IMR-90 (cell line): ENCODE results near the gene RAB1B. TPM values are rescaled to one million over a fixed set of nuclear protein-coding genes. Genes with fewer than 3 reads are reported as not detected.

ENCODE experiments used
- ATAC-seq: fragments of 200-7000 bp; cut with Tn5 transposase; 2 replicates; pipeline ENCODE4 v1.9.1; 2020; ENCODE audit warnings: low read depth, mild to moderate bottlenecking, moderate library complexity
- BruUV-seq: library from RNA; stranded (reverse); fragments of 400-500 nt; replicated peaks from 2 replicates; lab custom pipeline; 2021; lab: Mats Ljungman, UMichigan
- CTCF ChIA-PET: fragments of 300-600 bp; formaldehyde crosslinking; extraction: SDS; loops from one replicate; lab custom pipeline; 2021; ENCODE audit warnings: antibody characterized with exemption; lab: Yijun Ruan, JAX
- POLR2A ChIA-PET: fragments of 300-600 bp; sonication (Branson Sonifier 250); formaldehyde crosslinking; loops from one replicate; lab custom pipeline; 2022; ENCODE audit warnings: antibody characterized with exemption; ENCODE audit not compliant: unreplicated experiment; lab: Charles Lee
- DNase-seq: peaks from one replicate; pipeline ENCODE4 v3.0.0; 2013
- H2AFZ ChIP-seq: replicated peaks from 2 replicates; pipeline ENCODE3; 2013; ENCODE audit warnings: low read length, mild to moderate bottlenecking; ENCODE audit not compliant: poor library complexity
- H2AK5ac ChIP-seq: 2 replicates; pipeline ENCODE4 v1.6.1; 2013; ENCODE audit warnings: low read depth, low read length, inconsistent platforms
- H2AK9ac ChIP-seq: replicated peaks from 2 replicates; pipeline ENCODE3; 2013; ENCODE audit warnings: mild to moderate bottlenecking, low read depth, low read length, moderate library complexity; ENCODE audit not compliant: poor library complexity
- H2BK120ac ChIP-seq: 2 replicates; pipeline ENCODE4 v1.6.1; 2013; ENCODE audit warnings: low read depth, low read length, inconsistent platforms
- H2BK15ac ChIP-seq: 3 replicates; pipeline ENCODE4 v1.6.1; 2013; ENCODE audit warnings: low read depth, low read length, inconsistent platforms
- H2BK20ac ChIP-seq: 2 replicates; pipeline ENCODE4 v1.6.1; 2013; ENCODE audit warnings: low read depth, mild to moderate bottlenecking, inconsistent platforms, low read length, moderate library complexity
- H2BK5ac ChIP-seq: 2 replicates; pipeline ENCODE4 v1.6.1; 2013; ENCODE audit warnings: mild to moderate bottlenecking, low read depth, low read length, inconsistent platforms; ENCODE audit not compliant: poor library complexity, severe bottlenecking
- H3K14ac ChIP-seq: replicated peaks from 2 replicates; pipeline ENCODE4 v1.6.1; 2013; ENCODE audit warnings: low read depth, low read length, inconsistent platforms
- H3K18ac ChIP-seq: 2 replicates; pipeline ENCODE4 v1.6.1; 2013; ENCODE audit warnings: low read depth, low read length, control low read depth
- H3K23ac ChIP-seq: 2 replicates; pipeline ENCODE4 v1.6.1; 2013; ENCODE audit warnings: low read depth, low read length, inconsistent platforms
- H3K27ac ChIP-seq: 2 replicates; pipeline ENCODE4 v1.5.1; 2013; ENCODE audit warnings: mild to moderate bottlenecking, control low read depth, low read length; ENCODE audit not compliant: insufficient read depth
- H3K27me3 ChIP-seq: 2 replicates; pipeline ENCODE4 v1.6.1; 2013; ENCODE audit warnings: low read length; ENCODE audit not compliant: control insufficient read depth, insufficient read depth
- H3K36me3 ChIP-seq: 2 replicates; pipeline ENCODE4 v1.6.1; 2013; ENCODE audit warnings: low read length, mixed read lengths; ENCODE audit not compliant: control insufficient read depth, insufficient read depth
- H3K4ac ChIP-seq: 2 replicates; pipeline ENCODE4 v1.6.1; 2013; ENCODE audit warnings: low read depth, low read length, inconsistent platforms
- H3K4me1 ChIP-seq: 2 replicates; pipeline ENCODE4 v1.6.1; 2013; ENCODE audit warnings: low read length, mixed read lengths; ENCODE audit not compliant: control insufficient read depth, insufficient read depth
- H3K4me2 ChIP-seq: 2 replicates; pipeline ENCODE4 v1.6.1; 2013; ENCODE audit warnings: low read depth, mild to moderate bottlenecking, control low read depth, low read length, moderate library complexity
- H3K4me3 ChIP-seq: 2 replicates; pipeline ENCODE4 v1.5.1; 2013; ENCODE audit warnings: low read depth, mild to moderate bottlenecking, control low read depth, low read length, moderate library complexity; ENCODE audit not compliant: insufficient read depth
- H3K56ac ChIP-seq: 2 replicates; pipeline ENCODE4 v1.6.1; 2013; ENCODE audit warnings: low read length, inconsistent platforms; ENCODE audit not compliant: insufficient read depth; ENCODE audit errors: extremely low read depth
- H3K79me1 ChIP-seq, 2 experiments: 2 replicates each; pipeline ENCODE4 v1.6.1; 2013; ENCODE audit warnings: low read length in 2 of 2, inconsistent platforms in 1 of 2, low read depth in 1 of 2
- H3K9ac ChIP-seq: 2 replicates; pipeline ENCODE4 v1.6.1; 2013; ENCODE audit warnings: low read depth, low read length, control low read depth
- H3K9me1 ChIP-seq: 2 replicates; pipeline ENCODE4 v1.6.1; 2013; ENCODE audit warnings: low read length, inconsistent platforms; ENCODE audit not compliant: insufficient read depth
- H3K9me3 ChIP-seq: 2 replicates; pipeline ENCODE4 v1.6.1; 2013; ENCODE audit warnings: low read length; ENCODE audit not compliant: control insufficient read depth, insufficient read depth
- H4K20me1 ChIP-seq: 2 replicates; pipeline ENCODE4 v1.6.1; 2013; ENCODE audit warnings: low read length, inconsistent platforms; ENCODE audit not compliant: insufficient read depth
- H4K5ac ChIP-seq: 2 replicates; pipeline ENCODE4 v1.6.1; 2013; ENCODE audit warnings: mild to moderate bottlenecking, low read depth, low read length, control low read depth
- H4K8ac ChIP-seq, 2 experiments: 2 replicates each; pipeline ENCODE4 v1.6.1; 2013; ENCODE audit warnings: low read depth in 2 of 2, low read length in 2 of 2, control low read depth in 1 of 2, inconsistent platforms in 1 of 2
- H4K91ac ChIP-seq: 2 replicates; pipeline ENCODE4 v1.6.1; 2013; ENCODE audit warnings: low read depth, low read length, inconsistent platforms; ENCODE audit not compliant: insufficient read depth
- BHLHE40 ChIP-seq: fragments of 150-350 bp; IDR thresholded peaks from 2 replicates; pipeline ENCODE4 v1.6.1; 2016; ENCODE audit warnings: mild to moderate bottlenecking, low read depth, low read length
- CEBPB ChIP-seq: IDR thresholded peaks from 2 replicates; pipeline ENCODE4 v1.6.1; 2012; ENCODE audit warnings: low read depth, low read length, improper control_type of control experiment
- CHD1 ChIP-seq: IDR thresholded peaks from 2 replicates; pipeline ENCODE4 v1.6.1; 2012; ENCODE audit warnings: low read depth, low read length, improper control_type of control experiment
- CTCF ChIP-seq: conservative IDR thresholded peaks from 2 replicates; pipeline ENCODE4 v1.5.1; 2012; ENCODE audit warnings: mild to moderate bottlenecking, low read depth, low read length, improper control_type of control experiment
- FOS ChIP-seq: fragments of 150-350 bp; IDR thresholded peaks from 2 replicates; pipeline ENCODE4 v1.6.1; 2016; ENCODE audit warnings: low read depth, low read length
- MAFK ChIP-seq: IDR thresholded peaks from 2 replicates; pipeline ENCODE4 v1.6.1; 2012; ENCODE audit warnings: low read depth, low read length, improper control_type of control experiment
- MAZ ChIP-seq: IDR thresholded peaks from 2 replicates; pipeline ENCODE4 v1.6.1; 2012; ENCODE audit warnings: low read depth, mild to moderate bottlenecking, low read length, improper control_type of control experiment, moderate library complexity, borderline replicate concordance
- MXI1 ChIP-seq: IDR thresholded peaks from 2 replicates; pipeline ENCODE4 v1.6.1; 2012; ENCODE audit warnings: low read depth, mild to moderate bottlenecking, low read length, moderate library complexity, borderline replicate concordance
- NFE2L2 ChIP-seq: fragments of 150-350 bp; IDR thresholded peaks from 2 replicates; pipeline ENCODE4 v1.6.1; 2016; ENCODE audit warnings: low read depth, mild to moderate bottlenecking, low read length
- RAD21 ChIP-seq: IDR thresholded peaks from 2 replicates; pipeline ENCODE4 v1.6.1; 2012; ENCODE audit warnings: low read length, improper control_type of control experiment
- RFX5 ChIP-seq: IDR thresholded peaks from 2 replicates; pipeline ENCODE4 v1.8.0; 2012; ENCODE audit warnings: low read depth, mild to moderate bottlenecking, low read length, moderate library complexity
- SMC3 ChIP-seq: fragments of 150-350 bp; IDR thresholded peaks from 2 replicates; pipeline ENCODE4 v1.6.1; 2016; ENCODE audit warnings: low read depth, mild to moderate bottlenecking, antibody characterized with exemption, low read length, moderate library complexity
- WGBS, 2 experiments: methylation state at CpG; one replicate each; pipeline versions ENCODE4 v1.1.5 to v1.1.7; 2013; ENCODE audit warnings: missing lambda C conversion rate in 2 of 2; ENCODE audit not compliant: insufficient read length in 1 of 2; ENCODE audit errors: extremely low coverage in 2 of 2; 5-methylcytosine and 5-hydroxymethylcytosine counted together
- dilution Hi-C: fragments of 300-500 bp; cut with HindIII; formaldehyde crosslinking; loops from one replicate; pipeline ENCODE4 v1.14.3; 2018; ENCODE audit warnings: low sequenced_read_pairs; ENCODE audit not compliant: unreplicated experiment
- in situ Hi-C: fragments of 300-500 bp; cut with MboI; formaldehyde crosslinking; loops from 3 replicates; pipeline ENCODE4 v1.14.3; 2019; ENCODE audit warnings: low sequenced_read_pairs, inconsistent platforms, mixed read lengths
- intact Hi-C: fragments of 100-400 bp; cut with micrococcal nuclease; formaldehyde crosslinking; loops from 2 replicates; pipeline ENCODE4 v1.10.0; 2022
- polyA plus RNA-seq, 3 experiments: library from polyadenylated mRNA; depleted of rRNA; stranded (reverse); fragments of >200 nt; gene quantifications; 2 replicates each; pipeline ENCODE4 v1.2.3, GENCODE V29; 2012; ENCODE audit warnings: low replicate concordance in 1 of 3
- total RNA-seq: library from RNA; depleted of rRNA; stranded (reverse); fragments of >200 nt; gene quantifications from 2 replicates; pipeline ENCODE4 v1.2.3, GENCODE V29; 2012
- TF ChIP-seq, protein P1 (sequence below): fragments of 150-350 bp; IDR thresholded peaks from 2 replicates; pipeline ENCODE4 v1.6.1; 2017; ENCODE audit warnings: mild to moderate bottlenecking, antibody characterized with exemption, low read length, low read depth

The RAB1B gene
- total and polyA plus RNA-seq, 2 of the 4 experiments (the other 2 are of a cell fraction), result 83.7 to 248 TPM

GRCh38 chr11:66289548-66290329 lies 21.3 kb downstream of the RAB1B start:
- Histone ChIP-seq H4K20me1 (peaks cover 15% of the 10 kb centered on the region), H2AFZ (peak overlapping the region; percentile 98), H2BK120ac (peak overlapping the region; percentile 43), H2BK20ac (no peak overlapping the region), H4K8ac (peak overlapping the region in 1 of 2 experiments; percentile 98; a peak in 3 of 4 replicates), H3K9me3 (no peaks in the 10 kb centered on the region), H3K4ac (peak overlapping the region; percentile 90), H3K23ac (peak overlapping the region; percentile 62), H3K27ac (peak overlapping the region; percentile 84), H4K5ac (peak overlapping the region; percentile 73), H3K18ac (peak overlapping the region; percentile 28), H3K4me2 (peak overlapping the region; percentile 80), H3K27me3 (peaks cover 31% of the 10 kb centered on the region), H3K56ac (peak overlapping the region; percentile 74), H3K9ac (peak overlapping the region; percentile 76), H3K9me1 (peaks cover 17% of the 10 kb centered on the region), H2BK5ac (peak overlapping the region; percentile 93), H3K4me3 (peak overlapping the region; percentile 55), H3K36me3 (peaks cover 10% of the 10 kb centered on the region; the same call in 1 of the 2 replicates), H3K4me1 (peaks cover 11% of the 10 kb centered on the region), H2BK15ac (no peak overlapping the region; the same call in 2 of the 3 replicates), H2AK9ac (peak overlapping the region; percentile 99), H2AK5ac (peak overlapping the region; percentile 56), H3K79me1 (peaks cover 15 to 38% of the 10 kb centered on the region in 2 experiments; a peak in 3 of 4 replicates), H4K91ac (peak overlapping the region; percentile 95), H3K14ac (peak overlapping the region; percentile 82)
- CTCF ChIA-PET, result interaction anchor here (1.0 kb wide), 1 partner anchor 29 kb away, joined by 3 read pairs; no protein-coding TSS in a partner anchor
- DNase-seq (no peak), ATAC-seq (peak; percentile 66)
- dilution Hi-C loops, result no loop called here
- WGBS, 2 experiments, result 25% methylated on average over 5 of the region's 36 CpGs; no CpG with 5 or more reads in 1 of the 2 experiments
- POLR2A ChIA-PET, result interaction anchor here (0.6 to 1.2 kb wide), 7 partner anchors 9 to 237 kb away, joined by 3 to 16 read pairs (median 3); partner anchors contain the start of gene CD248
- in situ Hi-C loops, result no loop called here
- BruUV-seq, result no TSS peak
- intact Hi-C loops, result loop anchor here (1.0 to 2.0 kb wide), 2 partner anchors 39 to 67 kb away; no protein-coding TSS in a partner anchor
- TF ChIP-seq CEBPB (no peak), RAD21 (no peak), MAFK (peak; percentile 27; the same call in 1 of the 2 replicates), CTCF (no peak), MXI1 (peak; percentile 97), NFE2L2 (no peak), FOS (0 out of 2 replicates have a peak, but pooled peaks have one; percentile 21), SMC3 (no peak), BHLHE40 (no peak), RFX5 (no peak), CHD1 (no peak), MAZ (peak; percentile 80; the same call in 1 of the 2 replicates)
- TF ChIP-seq, protein P1, sequence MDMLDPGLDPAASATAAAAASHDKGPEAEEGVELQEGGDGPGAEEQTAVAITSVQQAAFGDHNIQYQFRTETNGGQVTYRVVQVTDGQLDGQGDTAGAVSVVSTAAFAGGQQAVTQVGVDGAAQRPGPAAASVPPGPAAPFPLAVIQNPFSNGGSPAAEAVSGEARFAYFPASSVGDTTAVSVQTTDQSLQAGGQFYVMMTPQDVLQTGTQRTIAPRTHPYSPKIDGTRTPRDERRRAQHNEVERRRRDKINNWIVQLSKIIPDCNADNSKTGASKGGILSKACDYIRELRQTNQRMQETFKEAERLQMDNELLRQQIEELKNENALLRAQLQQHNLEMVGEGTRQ, result no peak
